HepG2 (cell line): ENCODE measurements around the gene IFNA6.

Experiments
- CTCF ChIP-seq: sonication (generic); formaldehyde crosslinking; IDR thresholded peaks from 2 replicates; pipeline ENCODE4 v1.5.0; 2020; ENCODE audit warnings: mild to moderate bottlenecking, missing genetic modification reagents, moderate library complexity
- EZH2 ChIP-seq: conservative IDR thresholded peaks from 2 replicates; pipeline ENCODE4 v1.6.1; 2012; ENCODE audit warnings: mild to moderate bottlenecking, low read depth, low read length, moderate library complexity
- MAX ChIP-seq: IDR thresholded peaks from 2 replicates; pipeline ENCODE4 v1.6.1; 2012; ENCODE audit warnings: inconsistent platforms
- ZNF597 ChIP-seq: sonication (generic); formaldehyde crosslinking; IDR thresholded peaks from 2 replicates; pipeline ENCODE4 v1.5.0; 2020; ENCODE audit warnings: missing genetic modification reagents

- TF ChIP-seq CTCF (CRISPR knock-in tag) = 0 out of 2 replicates have a peak, but pooled peaks have one; percentile 8
- TF ChIP-seq EZH2 = no peak
- TF ChIP-seq MAX = no peak
- no peak for TF ChIP-seq ZNF597 (CRISPR knock-in tag)
These were observed 14.2 kb downstream of the IFNA6 start for GRCh38 chr9:21336457-21336856.
